ENCODE results near the gene NCOA7.

NCOA7 gene

DNA sequence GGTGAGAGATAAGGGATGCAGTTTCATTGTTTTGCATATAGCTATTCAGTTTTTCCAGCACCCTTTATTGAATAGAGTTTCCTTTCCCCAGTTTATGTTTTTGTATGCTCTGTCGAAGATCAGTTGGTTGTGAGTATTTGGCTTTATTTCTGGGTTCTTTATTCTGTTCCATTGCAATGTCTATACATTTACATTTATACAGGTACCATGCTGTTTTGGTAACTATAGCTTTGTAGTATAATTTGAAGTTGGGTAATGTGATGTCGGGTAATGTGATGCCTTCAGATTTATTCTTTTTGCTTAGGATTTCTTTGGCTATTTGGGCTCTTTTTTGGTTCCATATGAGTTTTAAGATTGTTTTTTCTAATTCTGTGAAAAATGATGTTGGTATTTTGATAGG, 61.8 kb downstream of the NCOA7 start:
- Histone ChIP-seq H4K20me1 (ENCODE audit: control insufficient read depth, insufficient read depth, low read depth, low read length) (peaks cover 9% of the 10 kb centered on the region), H3K9me3 (ENCODE audit: control insufficient read depth, insufficient read depth, low read length) (peaks cover 8% of the 10 kb centered on the region; the same call in 1 of the 2 replicates), H3F3A (ENCODE audit: control insufficient read depth, insufficient read depth) (peaks cover 10% of the 10 kb centered on the region; the same call in 1 of the 2 replicates), H3K79me2 (ENCODE audit: control insufficient read depth, low read length) (peaks cover 72% of the 10 kb centered on the region), H3K9me2 (replicated peaks; ENCODE audit: control insufficient read depth, low read length) (no peaks in the 10 kb centered on the region), H3K27me3 (ENCODE audit: control insufficient read depth, low read length) (no peaks in the 10 kb centered on the region), H3K4me3 (ENCODE audit: low read length) (no peak overlapping the region), H3K36me3 (ENCODE audit: control insufficient read depth, low read length) (peaks cover 47% of the 10 kb centered on the region), H3K4me1 (ENCODE audit: control insufficient read depth, low read length) (peaks cover 16% of the 10 kb centered on the region), H3K4me2 (ENCODE audit: low read length) (no peak overlapping the region), H3K27ac (ENCODE audit: low read depth, low read length) (no peak overlapping the region)
- TF ChIP-seq, protein P1, sequence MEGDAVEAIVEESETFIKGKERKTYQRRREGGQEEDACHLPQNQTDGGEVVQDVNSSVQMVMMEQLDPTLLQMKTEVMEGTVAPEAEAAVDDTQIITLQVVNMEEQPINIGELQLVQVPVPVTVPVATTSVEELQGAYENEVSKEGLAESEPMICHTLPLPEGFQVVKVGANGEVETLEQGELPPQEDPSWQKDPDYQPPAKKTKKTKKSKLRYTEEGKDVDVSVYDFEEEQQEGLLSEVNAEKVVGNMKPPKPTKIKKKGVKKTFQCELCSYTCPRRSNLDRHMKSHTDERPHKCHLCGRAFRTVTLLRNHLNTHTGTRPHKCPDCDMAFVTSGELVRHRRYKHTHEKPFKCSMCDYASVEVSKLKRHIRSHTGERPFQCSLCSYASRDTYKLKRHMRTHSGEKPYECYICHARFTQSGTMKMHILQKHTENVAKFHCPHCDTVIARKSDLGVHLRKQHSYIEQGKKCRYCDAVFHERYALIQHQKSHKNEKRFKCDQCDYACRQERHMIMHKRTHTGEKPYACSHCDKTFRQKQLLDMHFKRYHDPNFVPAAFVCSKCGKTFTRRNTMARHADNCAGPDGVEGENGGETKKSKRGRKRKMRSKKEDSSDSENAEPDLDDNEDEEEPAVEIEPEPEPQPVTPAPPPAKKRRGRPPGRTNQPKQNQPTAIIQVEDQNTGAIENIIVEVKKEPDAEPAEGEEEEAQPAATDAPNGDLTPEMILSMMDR (IDR thresholded peaks at IDR 0.05; ENCODE audit: low read depth, low read length, poor library complexity, severe bottlenecking): no peak
- TF ChIP-seq EZH2phosphoT487 (IDR thresholded peaks at IDR 0.05; ENCODE audit: borderline replicate concordance, low read length): no peak

DNA sequence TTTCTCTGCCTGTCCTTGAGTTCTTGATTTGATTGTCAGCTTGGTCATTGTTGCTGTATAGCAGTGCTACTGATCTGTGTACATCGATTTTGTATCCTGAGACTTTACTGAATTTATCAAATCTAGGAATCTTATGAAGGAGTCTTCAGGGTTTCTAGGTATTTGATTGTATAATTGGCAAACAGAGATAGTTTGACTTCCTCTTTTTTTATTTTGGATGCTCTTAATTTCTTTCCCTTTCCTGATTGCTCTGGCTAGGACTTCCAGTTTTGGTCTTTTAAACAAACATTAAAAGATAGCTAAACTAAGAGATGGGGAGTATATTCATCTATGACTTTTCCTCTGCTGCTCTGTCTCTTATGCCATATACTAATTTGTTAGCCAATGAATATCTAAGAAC, 62.4 kb downstream of the NCOA7 start:
- TF ChIP-seq, protein P1 (IDR thresholded peaks at IDR 0.05; ENCODE audit: low read depth, low read length, poor library complexity, severe bottlenecking): no peak
- no peak for TF ChIP-seq EZH2phosphoT487 (IDR thresholded peaks at IDR 0.05; ENCODE audit: borderline replicate concordance, low read length)

DNA sequence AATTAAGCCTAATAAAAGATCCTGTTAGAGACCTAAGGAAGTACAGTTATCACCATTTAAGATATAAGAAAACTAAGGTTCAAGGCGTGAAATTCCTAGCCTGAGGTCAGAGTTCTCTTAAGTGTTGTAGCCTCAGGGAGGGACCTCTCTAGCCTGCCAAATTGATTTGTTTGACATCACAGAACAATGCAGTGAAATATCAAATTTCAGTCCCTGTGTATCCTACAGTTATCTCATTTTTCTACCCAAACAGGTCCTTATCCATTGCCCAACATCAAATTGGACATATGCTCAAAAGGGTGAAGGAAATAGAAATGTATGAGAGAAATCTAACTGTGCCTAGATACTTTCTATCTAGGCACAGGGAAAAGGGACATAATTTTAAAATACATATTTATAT, 63.0 kb downstream of the NCOA7 start:
- no peak for TF ChIP-seq EZH2phosphoT487 (IDR thresholded peaks at IDR 0.05; ENCODE audit: borderline replicate concordance, low read length)
- TF ChIP-seq, protein P1 (IDR thresholded peaks at IDR 0.05; ENCODE audit: low read depth, low read length, poor library complexity, severe bottlenecking): no peak
- no peak overlapping the region for H3K4me3 ChIP-seq (ENCODE audit: low read length)
- H3K4me2 ChIP-seq (ENCODE audit: low read length): no peak overlapping the region
- H3K27me3 ChIP-seq (ENCODE audit: control insufficient read depth, low read length): no peaks in the 10 kb centered on the region
- peaks cover 55% of the 10 kb centered on the region for H3K36me3 ChIP-seq (ENCODE audit: control insufficient read depth, low read length)
- peaks cover 9% of the 10 kb centered on the region for H4K20me1 ChIP-seq (ENCODE audit: control insufficient read depth, insufficient read depth, low read depth, low read length)
- no peak overlapping the region for H3K27ac ChIP-seq (ENCODE audit: low read depth, low read length)
- H3K9me2 ChIP-seq (replicated peaks; ENCODE audit: control insufficient read depth, low read length): no peaks in the 10 kb centered on the region
- peaks cover 74% of the 10 kb centered on the region for H3K79me2 ChIP-seq (ENCODE audit: control insufficient read depth, low read length)
- H3F3A ChIP-seq (ENCODE audit: control insufficient read depth, insufficient read depth): peaks cover 9% of the 10 kb centered on the region; the same call in 1 of the 2 replicates
- H3K4me1 ChIP-seq (ENCODE audit: control insufficient read depth, low read length): peaks cover 16% of the 10 kb centered on the region
- H3K9me3 ChIP-seq (ENCODE audit: control insufficient read depth, insufficient read depth, low read length): peaks cover 8% of the 10 kb centered on the region; the same call in 1 of the 2 replicates

More for the DNA sequence above, 62.4 kb downstream of the NCOA7 start:
- Histone ChIP-seq H3K4me3 (ENCODE audit: low read length) (no peak overlapping the region), H3K9me3 (ENCODE audit: control insufficient read depth, insufficient read depth, low read length) (peaks cover 8% of the 10 kb centered on the region; the same call in 1 of the 2 replicates), H4K20me1 (ENCODE audit: control insufficient read depth, insufficient read depth, low read depth, low read length) (peaks cover 9% of the 10 kb centered on the region), H3K4me2 (ENCODE audit: low read length) (no peak overlapping the region), H3K36me3 (ENCODE audit: control insufficient read depth, low read length) (peaks cover 53% of the 10 kb centered on the region), H3K4me1 (ENCODE audit: control insufficient read depth, low read length) (peaks cover 16% of the 10 kb centered on the region), H3K9me2 (replicated peaks; ENCODE audit: control insufficient read depth, low read length) (no peaks in the 10 kb centered on the region), H3F3A (ENCODE audit: control insufficient read depth, insufficient read depth) (peaks cover 10% of the 10 kb centered on the region; the same call in 1 of the 2 replicates), H3K27me3 (ENCODE audit: control insufficient read depth, low read length) (no peaks in the 10 kb centered on the region), H3K27ac (ENCODE audit: low read depth, low read length) (no peak overlapping the region), H3K79me2 (ENCODE audit: control insufficient read depth, low read length) (peaks cover 75% of the 10 kb centered on the region)
